SJCRH30 (cell line): ENCODE results near the gene SMAP2. TPM values are rescaled to one million over a fixed set of nuclear protein-coding genes. Genes with fewer than 3 reads are reported as not detected.

Source experiments
- DNase-seq, 2 experiments: peaks; one replicate each; pipeline ENCODE4 v3.0.0-alpha.2; 2015 to 2020
- H3K27ac ChIP-seq: fragments of 250-450 bp; sonication (Bioruptor Pico); 2 replicates; pipeline ENCODE4 v1.5.1; 2020; ENCODE audit warnings: mild to moderate bottlenecking, moderate library complexity
- H3K27me3 ChIP-seq: fragments of 250-450 bp; sonication (Bioruptor Pico); 2 replicates; pipeline ENCODE4 v1.5.1; 2020; ENCODE audit warnings: mild to moderate bottlenecking, moderate library complexity
- H3K36me3 ChIP-seq: fragments of 250-450 bp; sonication (Bioruptor Pico); 2 replicates; pipeline ENCODE4 v1.5.1; 2020; ENCODE audit warnings: mild to moderate bottlenecking, moderate library complexity
- H3K4me1 ChIP-seq: fragments of 250-450 bp; sonication (Bioruptor Pico); 2 replicates; pipeline ENCODE4 v1.5.1; 2020; ENCODE audit warnings: mild to moderate bottlenecking, moderate library complexity
- H3K4me3 ChIP-seq: fragments of 250-450 bp; sonication (Bioruptor Pico); 2 replicates; pipeline ENCODE4 v1.5.1; 2020; ENCODE audit warnings: mild to moderate bottlenecking, moderate library complexity
- H3K9me3 ChIP-seq: fragments of 250-450 bp; sonication (Bioruptor Pico); replicated peaks from 2 replicates; pipeline ENCODE4 v1.5.1; 2020; ENCODE audit warnings: mild to moderate bottlenecking, moderate library complexity
- total RNA-seq: library from RNA; depleted of rRNA; stranded (reverse); fragments of >200 nt; shearing (Covaris generic); gene quantifications from 2 replicates; pipeline ENCODE4 v1.2.3, GENCODE V29; 2014

SMAP2 gene
- total RNA-seq, 1 experiment from 2014 or later, result 15.0 TPM

- peaks cover 5% of the 10 kb centered on the region; the same call in 1 of the 2 replicates for H3K36me3 ChIP-seq
- no peak overlapping the region for H3K27ac ChIP-seq
These were observed 38.3 kb downstream of the SMAP2 start for GRCh38 chr1:40411843-40412242.

DNA sequence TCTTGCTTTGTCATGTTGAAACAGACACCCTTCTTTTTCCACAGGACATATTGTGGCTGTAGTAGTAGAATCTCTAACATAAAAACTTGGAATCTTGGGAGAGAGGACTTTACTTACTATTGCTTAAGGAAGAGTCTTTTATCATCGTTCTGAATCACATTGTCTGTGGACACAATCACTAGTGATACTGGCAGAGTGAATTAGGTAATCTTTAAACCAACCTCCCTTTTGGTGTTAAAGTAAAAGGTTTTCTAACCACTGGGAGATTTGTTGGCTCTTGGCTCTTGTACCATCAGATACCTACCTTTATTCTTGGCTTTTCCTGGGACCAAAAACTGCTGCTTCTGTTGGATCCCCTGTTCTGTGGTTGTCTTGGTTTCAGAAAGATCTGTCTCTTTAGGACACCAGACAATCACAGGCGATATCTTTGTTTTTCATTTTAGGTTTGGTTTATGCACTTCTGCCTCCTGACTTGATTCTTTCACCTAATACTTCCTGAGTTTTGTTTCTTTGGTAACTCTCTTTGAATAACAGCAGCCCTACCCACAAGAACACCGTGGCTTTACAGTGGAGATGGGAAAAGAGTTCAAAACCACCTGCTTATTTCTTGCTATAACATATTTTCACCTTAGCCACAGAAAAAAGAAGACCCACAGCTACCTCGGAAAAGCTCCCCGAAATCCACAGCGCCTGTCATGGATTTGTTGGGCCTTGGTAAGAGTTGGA, 40.2 kb downstream of the SMAP2 start:
- Histone ChIP-seq H3K4me1 (no peaks in the 10 kb centered on the region), H3K9me3 (no peaks in the 10 kb centered on the region), H3K4me3 (no peak overlapping the region), H3K27me3 (no peaks in the 10 kb centered on the region), H3K27ac (no peak overlapping the region), H3K36me3 (peaks cover 8% of the 10 kb centered on the region)
- no peak for DNase-seq

More at GRCh38 chr1:40411843-40412242, 38.3 kb downstream of the SMAP2 start:
- no peak overlapping the region for H3K4me3 ChIP-seq
- no peaks in the 10 kb centered on the region for H3K4me1 ChIP-seq
- H3K27me3 ChIP-seq, result no peaks in the 10 kb centered on the region
- DNase-seq, result no peak
- H3K9me3 ChIP-seq, result no peaks in the 10 kb centered on the region

DNA sequence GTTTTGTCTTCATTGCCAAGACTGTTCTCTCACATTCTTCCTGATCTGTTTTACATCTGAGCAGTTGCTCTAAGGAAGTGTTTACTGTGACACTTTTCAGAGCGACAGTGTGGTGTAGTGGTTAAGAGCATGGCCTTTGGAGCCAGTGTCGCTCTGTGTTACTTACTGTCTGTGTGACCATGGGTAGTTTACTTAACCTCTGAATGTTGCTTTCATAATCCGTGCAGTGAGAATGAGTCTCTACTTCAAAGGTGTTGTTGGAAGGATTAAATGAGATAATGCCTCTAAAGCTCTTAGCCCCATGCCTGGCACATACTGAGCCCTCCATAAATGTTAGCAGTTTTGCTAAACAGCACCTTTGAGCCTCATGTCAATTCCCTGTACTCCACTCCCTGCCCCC, 40.8 kb downstream of the SMAP2 start:
- no peak for DNase-seq
- H3K4me3 ChIP-seq, result no peak overlapping the region
- no peaks in the 10 kb centered on the region for H3K27me3 ChIP-seq
- H3K27ac ChIP-seq, result no peak overlapping the region
- peaks cover 8% of the 10 kb centered on the region for H3K36me3 ChIP-seq
- H3K9me3 ChIP-seq, result no peaks in the 10 kb centered on the region
- no peaks in the 10 kb centered on the region for H3K4me1 ChIP-seq

GRCh38 chr1:40416709-40417108, 43.2 kb downstream of the SMAP2 start:
- Histone ChIP-seq H3K4me1 (no peaks in the 10 kb centered on the region), H3K27ac (no peak overlapping the region), H3K4me3 (no peak overlapping the region), H3K9me3 (no peaks in the 10 kb centered on the region), H3K36me3 (peaks cover 8% of the 10 kb centered on the region), H3K27me3 (no peaks in the 10 kb centered on the region)
- DNase-seq, result no peak

- H3K36me3 ChIP-seq, result peaks cover 3% of the 10 kb centered on the region; the same call in 1 of the 2 replicates
- peak; percentile 21 to 26 for DNase-seq
These were observed 48.2 kb downstream of the SMAP2 start for GRCh38 chr1:40421431-40422384.

DNA sequence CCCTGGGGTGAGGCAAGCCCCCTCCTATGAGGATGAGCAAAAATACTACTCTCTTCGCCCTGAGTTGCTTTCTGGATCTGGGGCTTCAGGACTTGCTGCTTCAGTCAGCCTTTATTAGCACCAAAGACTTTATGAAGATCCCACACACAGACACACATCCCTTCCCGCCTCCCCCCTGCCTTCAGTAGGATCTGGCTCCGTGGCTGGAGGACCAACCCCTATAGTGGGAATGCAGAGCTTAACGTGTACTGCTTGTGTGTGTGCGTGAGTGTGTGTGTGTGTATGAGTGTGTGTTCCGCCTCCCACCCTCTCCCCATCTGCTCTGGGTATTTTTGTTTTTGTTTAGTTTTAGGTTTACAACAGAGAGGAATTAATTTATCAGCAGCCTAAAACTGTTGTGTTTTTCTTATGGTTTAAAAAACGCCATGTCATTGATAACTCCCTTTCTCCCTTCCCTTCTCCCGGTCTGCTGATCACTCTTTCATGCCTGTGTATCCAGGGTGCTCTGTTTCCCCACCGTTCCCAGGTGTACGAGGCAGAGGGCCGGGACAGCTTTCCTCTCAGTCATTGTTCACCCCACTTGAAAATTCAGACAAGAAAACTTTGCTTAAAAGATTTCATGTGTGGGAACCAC, 49.2 kb downstream of the SMAP2 start:
- H3K27ac ChIP-seq, result no peak overlapping the region
- DNase-seq, result no peak
- no peak overlapping the region for H3K4me3 ChIP-seq
- no peaks in the 10 kb centered on the region for H3K36me3 ChIP-seq
- H3K4me1 ChIP-seq, result no peaks in the 10 kb centered on the region
- H3K9me3 ChIP-seq, result no peaks in the 10 kb centered on the region
- H3K27me3 ChIP-seq, result no peaks in the 10 kb centered on the region

More at GRCh38 chr1:40421431-40422384, 48.2 kb downstream of the SMAP2 start:
- Histone ChIP-seq H3K4me1 (no peaks in the 10 kb centered on the region), H3K27me3 (no peaks in the 10 kb centered on the region), H3K27ac (no peak overlapping the region), H3K9me3 (no peaks in the 10 kb centered on the region), H3K4me3 (no peak overlapping the region)

- DNase-seq, result no peak
- no peaks in the 10 kb centered on the region for H3K9me3 ChIP-seq
- H3K27ac ChIP-seq, result no peak overlapping the region
- no peaks in the 10 kb centered on the region for H3K36me3 ChIP-seq
- no peaks in the 10 kb centered on the region for H3K27me3 ChIP-seq
- H3K4me1 ChIP-seq, result no peaks in the 10 kb centered on the region
- no peak overlapping the region for H3K4me3 ChIP-seq
These were observed 49.7 kb downstream of the SMAP2 start for GRCh38 chr1:40423264-40423642.

- no peak for DNase-seq
- H3K27me3 ChIP-seq, result no peaks in the 10 kb centered on the region
- H3K4me1 ChIP-seq, result no peaks in the 10 kb centered on the region
- no peaks in the 10 kb centered on the region for H3K36me3 ChIP-seq
- H3K4me3 ChIP-seq, result no peak overlapping the region
- H3K27ac ChIP-seq, result no peak overlapping the region
- H3K9me3 ChIP-seq, result no peaks in the 10 kb centered on the region
These were observed 50.6 kb downstream of the SMAP2 start for GRCh38 chr1:40423951-40424618.

- no peaks in the 10 kb centered on the region for H3K4me1 ChIP-seq
- no peak overlapping the region for H3K4me3 ChIP-seq
These were observed 51.7 kb downstream of the SMAP2 start for GRCh38 chr1:40425198-40425597.

GRCh38 chr1:40431385-40431784, 57.9 kb downstream of the SMAP2 start:
- no peak for DNase-seq
- no peaks in the 10 kb centered on the region for H3K36me3 ChIP-seq
- H3K27me3 ChIP-seq, result no peaks in the 10 kb centered on the region; the same call in 1 of the 2 replicates
- no peaks in the 10 kb centered on the region for H3K4me1 ChIP-seq
- no peak overlapping the region for H3K27ac ChIP-seq
- H3K4me3 ChIP-seq, result no peak overlapping the region
- no peaks in the 10 kb centered on the region for H3K9me3 ChIP-seq

More at GRCh38 chr1:40425198-40425597, 51.7 kb downstream of the SMAP2 start:
- no peak for DNase-seq
- no peaks in the 10 kb centered on the region for H3K9me3 ChIP-seq
- H3K36me3 ChIP-seq, result no peaks in the 10 kb centered on the region
- H3K27ac ChIP-seq, result no peak overlapping the region
- H3K27me3 ChIP-seq, result no peaks in the 10 kb centered on the region

DNA sequence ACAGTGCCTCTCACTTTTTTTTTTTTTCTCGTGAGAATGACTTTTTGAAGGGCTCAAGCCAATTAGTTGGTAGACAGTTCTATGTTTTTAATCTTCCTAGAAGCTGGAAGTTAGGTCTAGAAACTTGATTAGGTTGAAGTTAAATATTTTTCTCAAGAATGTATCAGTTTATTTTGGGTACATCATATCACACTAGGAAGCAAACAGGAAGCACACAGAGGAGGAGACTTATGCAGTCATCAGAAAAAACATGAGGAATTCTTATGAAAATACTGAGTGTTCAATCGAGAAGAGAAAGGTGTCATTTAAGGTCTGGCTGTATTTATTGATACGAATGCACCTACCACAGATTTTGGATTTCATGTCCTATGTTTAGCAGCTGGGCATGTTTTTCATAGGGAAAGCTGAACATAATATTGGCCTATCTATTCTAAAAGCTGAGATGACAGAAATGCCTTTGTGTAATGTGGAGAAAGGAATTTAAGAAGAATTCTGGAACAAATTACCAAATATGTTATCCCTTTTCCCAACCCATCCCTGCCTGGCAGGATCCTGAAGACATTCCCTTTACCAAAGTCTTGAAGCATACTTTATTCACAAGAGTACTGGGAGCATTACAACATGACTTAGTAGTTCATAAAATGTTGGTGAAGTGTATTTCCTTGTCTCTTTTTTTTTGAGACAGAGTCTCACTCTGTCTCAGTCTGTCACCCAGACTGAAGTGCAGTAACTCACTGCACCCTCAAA, 59.3 kb downstream of the SMAP2 start:
- H3K27ac ChIP-seq, result no peak overlapping the region
- H3K27me3 ChIP-seq, result no peaks in the 10 kb centered on the region; the same call in 1 of the 2 replicates
- no peaks in the 10 kb centered on the region for H3K9me3 ChIP-seq
- H3K4me3 ChIP-seq, result no peak overlapping the region
- no peaks in the 10 kb centered on the region for H3K4me1 ChIP-seq
- no peaks in the 10 kb centered on the region for H3K36me3 ChIP-seq
- DNase-seq, result no peak

- no peaks in the 10 kb centered on the region for H3K4me1 ChIP-seq
- no peak overlapping the region for H3K4me3 ChIP-seq
- H3K9me3 ChIP-seq, result peaks cover 3% of the 10 kb centered on the region; the same call in 1 of the 2 replicates
- no peaks in the 10 kb centered on the region; the same call in 1 of the 2 replicates for H3K27me3 ChIP-seq
- DNase-seq, result no peak
- no peaks in the 10 kb centered on the region for H3K36me3 ChIP-seq
- H3K27ac ChIP-seq, result no peak overlapping the region
These were observed 61.9 kb downstream of the SMAP2 start for GRCh38 chr1:40435471-40435870.

- Histone ChIP-seq H3K9me3 (peaks cover 3% of the 10 kb centered on the region; the same call in 1 of the 2 replicates), H3K27ac (no peak overlapping the region), H3K4me3 (no peak overlapping the region), H3K4me1 (no peaks in the 10 kb centered on the region), H3K36me3 (no peaks in the 10 kb centered on the region), H3K27me3 (no peaks in the 10 kb centered on the region; the same call in 1 of the 2 replicates)
- DNase-seq, result no peak
These were observed 62.3 kb downstream of the SMAP2 start for GRCh38 chr1:40435876-40436275.
